ENCODE data around the gene SPATA46. TPM values are rescaled to one million over a fixed set of nuclear protein-coding genes. Genes with fewer than 3 reads are reported as not detected.

The SPATA46 gene
- total and polyA plus RNA-seq, 2 experiments from 2014 or later: not detected

GRCh38 chr1:162407539-162407938, 30.9 kb upstream of the SPATA46 start:
- H3K36me3 Mint-ChIP-seq (ENCODE audit: low read depth): no peaks in the 10 kb centered on the region
- no peaks in the 10 kb centered on the region; the same call in 2 of the 3 replicates for H3K9me3 Mint-ChIP-seq
- Histone ChIP-seq H3K4me2 (no peak overlapping the region), H3K79me2 (replicated peaks; ENCODE audit: insufficient read depth) (no peaks in the 10 kb centered on the region), H3K9me2 (ENCODE audit: insufficient read depth) (peaks cover 7% of the 10 kb centered on the region; the same call in 1 of the 2 replicates), H3K27me3 (ENCODE audit: insufficient read depth) (no peaks in the 10 kb centered on the region), H3K36me3 (ENCODE audit: insufficient read depth) (no peaks in the 10 kb centered on the region), H3F3A (replicated peaks; ENCODE audit: low read depth) (no peaks in the 10 kb centered on the region), H3K27ac (ENCODE audit: low read depth) (no peak overlapping the region), H3K4me1 (ENCODE audit: insufficient read depth) (no peaks in the 10 kb centered on the region), H3K4me3 (no peak overlapping the region), H2AFZ (no peak overlapping the region), H4K20me1 (replicated peaks; ENCODE audit: insufficient read depth) (no peaks in the 10 kb centered on the region)
- no peak overlapping the region for H3K27ac Mint-ChIP-seq
- H3K4me1 Mint-ChIP-seq: no peaks in the 10 kb centered on the region; the same call in 2 of the 3 replicates
- DNase-seq (ENCODE audit: low spot score) (no peak), ATAC-seq (no peak)
- H3K4me3 Mint-ChIP-seq: no peak overlapping the region
- TF ChIP-seq ZNF462 (CRISPR knock-in tag; IDR thresholded peaks at IDR 0.05): no peak
- no peak for TF ChIP-seq CREB1 (CRISPR knock-in tag; IDR thresholded peaks at IDR 0.05; ENCODE audit: low read depth)
- TF ChIP-seq REST (IDR thresholded peaks at IDR 0.05; ENCODE audit: unreplicated experiment): no peak
- TF ChIP-seq JUNB (IDR thresholded peaks at IDR 0.05; ENCODE audit: unreplicated experiment): no peak
- no peak for TF ChIP-seq CTCF (conservative IDR thresholded peaks at IDR 0.05; ENCODE audit: low read depth in 2 of 2)
- TF ChIP-seq ZNF331 (CRISPR knock-in tag; IDR thresholded peaks at IDR 0.05; ENCODE audit: low read depth): no peak
- TF ChIP-seq NANOG (IDR thresholded peaks at IDR 0.05; ENCODE audit: borderline replicate concordance): no peak
- no peak for TF ChIP-seq ZNF114 (CRISPR knock-in tag; IDR thresholded peaks at IDR 0.05)
- no peak for TF ChIP-seq EZH2 (IDR thresholded peaks at IDR 0.05; ENCODE audit: low read depth, unreplicated experiment)
- TF ChIP-seq ETS1 (IDR thresholded peaks at IDR 0.05): no peak
- TF ChIP-seq POLR2AphosphoS5 (IDR thresholded peaks at IDR 0.05; ENCODE audit: low read depth): no peak
- TF ChIP-seq EZH2phosphoT487 (IDR thresholded peaks at IDR 0.05; ENCODE audit: unreplicated experiment): no peak
- TF ChIP-seq STAT1 (IDR thresholded peaks at IDR 0.05; ENCODE audit: unreplicated experiment): no peak
- no peaks in the 10 kb centered on the region for H3K27me3 Mint-ChIP-seq (ENCODE audit: insufficient read depth, low read depth, poor library complexity)
